ENCODE data around the gene CRBN. TPM values are rescaled to one million over a fixed set of nuclear protein-coding genes. Genes with fewer than 3 reads are reported as not detected.

The CRBN gene
- 10 to 100 TPM; 30.0 to 47.7 TPM for total RNA-seq

- Histone ChIP-seq H3K4me3 (peak within 1 kb of the TSS; percentile 96), H3K9me3 (no peaks in the 10 kb centered on the region), H3K27me3 (no peaks in the 10 kb centered on the region), H3K36me3 (no peaks in the 10 kb centered on the region), H3K27ac (peak within 1 kb of the TSS; percentile 50), H3K9ac (ENCODE audit: low read depth in 2 of 2, low read length in 2 of 2) (peak within 1 kb of the TSS; percentile 83 to 96), H3K4me1 (peaks cover 6% of the 10 kb centered on the region)
- peak; percentile 99 for TF ChIP-seq CTCF (IDR thresholded peaks at IDR 0.05)
- intact Hi-C loops (cut with DNase I) = loop anchor here (5.0 kb wide), 1 partner anchor 52 kb away; the partner anchor contains the start of gene TRNT1
- peak; percentile 95 for DNase-seq
Observed at GRCh38 chr3:3179407-3180094, at the start of gene CRBN. Gene CRBN (minus strand): TSS chr3:3179691. CDS start chr3:3179687, 4 bp downstream.

GRCh38 chr3:3227640-3228039 is 48.1 kb upstream of the CRBN start:
- TF ChIP-seq CTCF (IDR thresholded peaks at IDR 0.05) = no peak
- Histone ChIP-seq H3K9me3 (no peaks in the 10 kb centered on the region), H3K4me3 (no peak overlapping the region), H3K27me3 (no peaks in the 10 kb centered on the region), H3K4me1 (no peaks in the 10 kb centered on the region), H3K9ac (ENCODE audit: low read depth in 2 of 2, low read length in 2 of 2) (no peak overlapping the region), H3K27ac (no peak overlapping the region), H3K36me3 (no peaks in the 10 kb centered on the region)
- no peak for DNase-seq
- intact Hi-C loops (cut with DNase I) = no loop called here

- Histone ChIP-seq H3K27me3 (no peaks in the 10 kb centered on the region), H3K4me3 (no peak overlapping the region), H3K9ac (ENCODE audit: low read depth in 2 of 2, low read length in 2 of 2) (no peak overlapping the region), H3K4me1 (no peaks in the 10 kb centered on the region), H3K36me3 (no peaks in the 10 kb centered on the region), H3K9me3 (no peaks in the 10 kb centered on the region), H3K27ac (no peak overlapping the region)
- DNase-seq = no peak
- TF ChIP-seq CTCF (IDR thresholded peaks at IDR 0.05) = no peak
- intact Hi-C loops (cut with DNase I) = no loop called here
Observed at GRCh38 chr3:3221528-3221927, 42.0 kb upstream of the CRBN start.

GRCh38 chr3:3216401-3216800 is 36.9 kb upstream of the CRBN start:
- intact Hi-C loops (cut with DNase I) = no loop called here
- no peak for TF ChIP-seq CTCF (IDR thresholded peaks at IDR 0.05)
- H3K27me3 ChIP-seq = no peaks in the 10 kb centered on the region
- no peak overlapping the region for H3K4me3 ChIP-seq
- H3K9me3 ChIP-seq = no peaks in the 10 kb centered on the region
- H3K27ac ChIP-seq = no peak overlapping the region
- DNase-seq = no peak
- no peaks in the 10 kb centered on the region for H3K4me1 ChIP-seq
- H3K9ac ChIP-seq (ENCODE audit: low read depth in 2 of 2, low read length in 2 of 2) = no peak overlapping the region
- H3K36me3 ChIP-seq = no peaks in the 10 kb centered on the region

GRCh38 chr3:3212781-3213440 is 33.4 kb upstream of the CRBN start:
- Histone ChIP-seq H3K4me3 (no peak overlapping the region), H3K27me3 (no peaks in the 10 kb centered on the region), H3K27ac (no peak overlapping the region), H3K9me3 (no peaks in the 10 kb centered on the region), H3K36me3 (no peaks in the 10 kb centered on the region), H3K4me1 (no peaks in the 10 kb centered on the region), H3K9ac (ENCODE audit: low read depth in 2 of 2, low read length in 2 of 2) (no peak overlapping the region)
- DNase-seq = no peak
- TF ChIP-seq CTCF (IDR thresholded peaks at IDR 0.05) = no peak
- intact Hi-C loops (cut with DNase I) = no loop called here

Data from colonic mucosa (tissue), 4 donors.